Right cardiac atrium (tissue), 5 donors: ENCODE measurements around the gene FCHO1. TPM values are rescaled to one million over a fixed set of nuclear protein-coding genes. Genes with fewer than 3 reads are reported as not detected.
A peak's percentile ranks its signal among the peaks of the same experiment; 100 is the strongest.

Experiments used
- ATAC-seq, 2 donors: fragments of 200-7000 bp; cut with Tn5 transposase; one replicate each; pipeline versions ENCODE4 v1.8.0 to v1.9.1; 2020; ENCODE audit warnings: moderate library complexity in 2 of 2, mild to moderate bottlenecking in 1 of 2
- DNase-seq, 3 donors: peaks; one replicate each; pipeline ENCODE4 v3.0.0-alpha.2; 2020
- H3K27ac ChIP-seq: one replicate; pipeline ENCODE4 v1.5.1; 2013; ENCODE audit warnings: mild to moderate bottlenecking, low read length, control low read depth, moderate library complexity
- H3K27me3 ChIP-seq: one replicate; pipeline ENCODE4 v1.6.1; 2013; ENCODE audit not compliant: control insufficient read depth, insufficient read depth
- H3K4me1 ChIP-seq: one replicate; pipeline ENCODE4 v1.6.1; 2013; ENCODE audit warnings: low read length; ENCODE audit not compliant: control insufficient read depth, insufficient read depth
- H3K4me3 ChIP-seq: one replicate; pipeline ENCODE4 v1.5.1; 2013; ENCODE audit warnings: low read length, control low read depth
- H3K9me3 ChIP-seq: one replicate; pipeline ENCODE4 v1.6.1; 2013; ENCODE audit warnings: low read length; ENCODE audit not compliant: control insufficient read depth
- WGBS: extraction: QIAGEN DNeasy Blood & Tissue Kit; methylation state at CpG from one replicate; pipeline ENCODE4 v1.1.7; 2013; 5-methylcytosine and 5-hydroxymethylcytosine counted together
- intact Hi-C, 4 donors: fragments of 100-400 bp; cut with DNase I; formaldehyde crosslinking; loops; one replicate each; pipeline versions ENCODE4 v1.11.0 to v1.14.0; 2022 to 2023
- polyA plus RNA-seq: library from polyadenylated mRNA; stranded (reverse); fragments of 200-250 nt; gene quantifications from one replicate; pipeline ENCODE4 v1.2.3, GENCODE V29; 2013
- total RNA-seq, 4 donors: library from RNA; stranded (reverse); fragmentation: NEBNext Ultra II Directional; extraction: Animal tissue kit (Norgen Biotek cat#: 25700); gene quantifications; one replicate each; pipeline ENCODE4 v1.2.1, GENCODE V29; 2021
- donor health status: healthy with polysubstance abuse.
- donor health status: DM: no; HTN: yes; CAD: no.
- donor health status: DM: no; HTN: no; CAD: no.
- donor health status: DM: no; HTN: yes; CAD: no; lungs with severe emphysema.
- donor health status: DM: yes; HTN: yes; CAD: no.

FCHO1 gene
- total and polyA plus RNA-seq, 5 donors, result 0.57 to 1.6 (median 1.3) TPM

- intact Hi-C loops, result no loop called here
- DNase-seq, result peak in 1 of 3 donors; percentile 23
- 49% methylated on average over 9 of the region's 9 CpGs for whole genome bisulfite sequencing
These were observed 2.7 kb downstream of the FCHO1 start for GRCh38 chr19:17753976-17754375.

GRCh38 chr19:17754634-17755442 lies 3.6 kb downstream of the FCHO1 start:
- ATAC-seq (no peak), DNase-seq (peak in 1 of 3 donors; percentile 8)
- Histone ChIP-seq H3K4me1 (no peaks in the 10 kb centered on the region), H3K9me3 (no peaks in the 10 kb centered on the region), H3K27me3 (no peaks in the 10 kb centered on the region), H3K27ac (no peak overlapping the region), H3K4me3 (no peak overlapping the region)
- 78% methylated on average over 5 of the region's 5 CpGs for WGBS
- intact Hi-C loops, result no loop called here

More at GRCh38 chr19:17753976-17754375, 2.7 kb downstream of the FCHO1 start:
- Histone ChIP-seq H3K27me3 (no peaks in the 10 kb centered on the region), H3K4me3 (no peak overlapping the region), H3K9me3 (no peaks in the 10 kb centered on the region), H3K4me1 (no peaks in the 10 kb centered on the region), H3K27ac (no peak overlapping the region)
- no peak for ATAC-seq

GRCh38 chr19:17755443-17755890 lies 4.2 kb downstream of the FCHO1 start:
- ATAC-seq (no peak), DNase-seq (peak in 1 of 3 donors; percentile 20)
- Histone ChIP-seq H3K27ac (no peak overlapping the region), H3K27me3 (no peaks in the 10 kb centered on the region), H3K9me3 (no peaks in the 10 kb centered on the region), H3K4me1 (no peaks in the 10 kb centered on the region), H3K4me3 (no peak overlapping the region)
- intact Hi-C loops, result no loop called here
- WGBS, result 77% methylated on average over 1 of the region's 1 CpG

- DNase-seq, result peak in 2 of 3 donors; percentile 66 to 67
- Histone ChIP-seq H3K4me3 (no peak overlapping the region), H3K27me3 (no peaks in the 10 kb centered on the region), H3K9me3 (no peaks in the 10 kb centered on the region), H3K4me1 (no peaks in the 10 kb centered on the region), H3K27ac (no peak overlapping the region)
- WGBS, result 47% methylated on average over 12 of the region's 12 CpGs
- intact Hi-C loops, result no loop called here
- ATAC-seq, result no peak
These were observed 4.8 kb downstream of the FCHO1 start for GRCh38 chr19:17755977-17756670.

- intact Hi-C loops, result no loop called here
- Histone ChIP-seq H3K4me3 (no peak overlapping the region), H3K27me3 (no peaks in the 10 kb centered on the region), H3K9me3 (no peaks in the 10 kb centered on the region), H3K4me1 (no peaks in the 10 kb centered on the region), H3K27ac (no peak overlapping the region)
- WGBS, result 21% methylated on average over 9 of the region's 9 CpGs
- DNase-seq, result peak; percentile 49 to 89 (median 82)
- ATAC-seq, result peak; percentile 75 to 85
These were observed 5.8 kb downstream of the FCHO1 start for GRCh38 chr19:17757125-17757524.

GRCh38 chr19:17758515-17758914 lies 7.2 kb downstream of the FCHO1 start:
- Histone ChIP-seq H3K27ac (no peak overlapping the region), H3K4me3 (no peak overlapping the region), H3K9me3 (no peaks in the 10 kb centered on the region), H3K27me3 (no peaks in the 10 kb centered on the region), H3K4me1 (no peaks in the 10 kb centered on the region)
- no peak for ATAC-seq
- intact Hi-C loops, result no loop called here
- DNase-seq, result no peak
- 60% methylated on average over 5 of the region's 5 CpGs for WGBS

GRCh38 chr19:17761148-17761547 lies 9.9 kb downstream of the FCHO1 start:
- Histone ChIP-seq H3K4me1 (no peaks in the 10 kb centered on the region), H3K27me3 (no peaks in the 10 kb centered on the region), H3K27ac (no peak overlapping the region), H3K9me3 (no peaks in the 10 kb centered on the region), H3K4me3 (no peak overlapping the region)
- intact Hi-C loops, result no loop called here
- WGBS, result 83% methylated on average over 4 of the region's 4 CpGs
- no peak for ATAC-seq
- DNase-seq, result no peak

- H3K9me3 ChIP-seq, result no peaks in the 10 kb centered on the region
- no peaks in the 10 kb centered on the region for H3K27me3 ChIP-seq
- 57% methylated on average over 17 of the region's 17 CpGs for WGBS
- ATAC-seq (peak in 1 of 2 donors; percentile 10), DNase-seq (peak in 1 of 3 donors; percentile 50)
- H3K27ac ChIP-seq, result no peak overlapping the region
- intact Hi-C loops, result no loop called here
- H3K4me3 ChIP-seq, result no peak overlapping the region
- H3K4me1 ChIP-seq, result no peaks in the 10 kb centered on the region
These were observed 11.4 kb downstream of the FCHO1 start for GRCh38 chr19:17762505-17763229.

GRCh38 chr19:17764348-17764747 lies 13.1 kb downstream of the FCHO1 start:
- intact Hi-C loops, result no loop called here
- Histone ChIP-seq H3K4me1 (no peaks in the 10 kb centered on the region), H3K9me3 (no peaks in the 10 kb centered on the region), H3K27ac (no peak overlapping the region), H3K27me3 (no peaks in the 10 kb centered on the region), H3K4me3 (no peak overlapping the region)
- peak in 1 of 3 donors; percentile 14 for DNase-seq
- WGBS, result 90% methylated on average over 7 of the region's 7 CpGs
- no peak for ATAC-seq

GRCh38 chr19:17765069-17765618 lies 13.9 kb downstream of the FCHO1 start:
- H3K27me3 ChIP-seq, result no peaks in the 10 kb centered on the region
- H3K4me3 ChIP-seq, result no peak overlapping the region
- H3K27ac ChIP-seq, result no peak overlapping the region
- no peaks in the 10 kb centered on the region for H3K4me1 ChIP-seq
- WGBS, result 67% methylated on average over 12 of the region's 12 CpGs
- H3K9me3 ChIP-seq, result no peaks in the 10 kb centered on the region
- intact Hi-C loops, result loop anchor here in 2 of 4 donors (5.0 kb wide), 1 partner anchor 63 kb away; no protein-coding TSS in a partner anchor
- DNase-seq (peak; percentile 62 to 82 (median 81)), ATAC-seq (peak; percentile 75 to 85)
